GM06990 (cell line): Measurements from ENCODE around the gene HSP90AB1.
A peak's percentile ranks its signal among the peaks of the same experiment; 100 is the strongest.

Source experiments
- DNase-seq: peaks from one replicate; pipeline ENCODE4 v3.0.0-alpha.2; 2011; ENCODE audit not compliant: insufficient read length; ENCODE audit errors: extremely low read depth
- H3K27me3 ChIP-seq: replicated peaks from 2 replicates; pipeline ENCODE4 v1.6.0; 2011; ENCODE audit warnings: low read length; ENCODE audit not compliant: control insufficient read depth, insufficient read depth
- H3K36me3 ChIP-seq: 2 replicates; pipeline ENCODE4 v1.5.1; 2011; ENCODE audit warnings: low read length; ENCODE audit not compliant: control insufficient read depth, insufficient read depth
- H3K4me3 ChIP-seq: replicated peaks from 2 replicates; pipeline ENCODE4 v1.5.1; 2011; ENCODE audit warnings: low read depth, mild to moderate bottlenecking, control low read depth, low read length
- CTCF ChIP-seq: IDR thresholded peaks from 2 replicates; pipeline ENCODE4 v1.5.1; 2011; ENCODE audit warnings: low read length, control low read depth, mild to moderate bottlenecking, inconsistent platforms; ENCODE audit not compliant: insufficient read depth, poor library complexity, severe bottlenecking

HSP90AB1 gene

DNA sequence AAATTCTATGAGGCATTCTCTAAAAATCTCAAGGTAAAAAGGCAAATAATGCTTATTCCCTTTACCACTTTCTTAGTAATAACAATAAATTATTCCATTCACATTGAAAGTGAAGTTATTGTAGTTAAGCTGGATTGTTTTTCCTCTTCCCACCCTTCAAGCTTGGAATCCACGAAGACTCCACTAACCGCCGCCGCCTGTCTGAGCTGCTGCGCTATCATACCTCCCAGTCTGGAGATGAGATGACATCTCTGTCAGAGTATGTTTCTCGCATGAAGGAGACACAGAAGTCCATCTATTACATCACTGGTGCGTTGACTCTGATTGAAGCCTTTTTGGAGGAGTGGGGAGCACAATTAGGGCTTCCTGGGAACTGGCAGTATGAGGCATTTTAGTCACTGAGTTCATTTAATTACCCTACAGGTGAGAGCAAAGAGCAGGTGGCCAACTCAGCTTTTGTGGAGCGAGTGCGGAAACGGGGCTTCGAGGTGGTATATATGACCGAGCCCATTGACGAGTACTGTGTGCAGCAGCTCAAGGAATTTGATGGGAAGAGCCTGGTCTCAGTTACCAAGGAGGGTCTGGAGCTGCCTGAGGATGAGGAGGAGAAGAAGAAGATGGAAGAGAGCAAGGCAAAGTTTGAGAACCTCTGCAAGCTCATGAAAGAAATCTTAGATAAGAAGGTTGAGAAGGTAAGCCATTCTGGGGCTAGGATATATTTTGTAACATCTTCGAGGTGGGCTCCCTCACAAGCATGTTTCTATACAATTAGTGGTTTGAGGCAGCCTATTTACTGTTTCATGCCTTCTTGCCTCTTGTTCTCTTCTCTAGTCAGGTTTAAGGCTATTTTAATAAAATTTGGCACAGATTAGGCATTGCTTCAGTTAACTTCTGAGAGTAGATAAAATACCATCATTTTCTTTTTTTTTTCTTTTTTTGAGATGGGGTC is 4.9 kb downstream of the HSP90AB1 start:
- peaks cover 51% of the 10 kb centered on the region for H3K36me3 ChIP-seq
- no peak for DNase-seq

GRCh38 chr6:44253307-44254101 is 6.6 kb downstream of the HSP90AB1 start:
- peak; percentile 54 for TF ChIP-seq CTCF
- Histone ChIP-seq H3K27me3 (no peaks in the 10 kb centered on the region), H3K4me3 (no peak overlapping the region), H3K36me3 (peaks cover 52% of the 10 kb centered on the region)
- DNase-seq, result no peak

More for the DNA sequence above, 4.9 kb downstream of the HSP90AB1 start:
- TF ChIP-seq CTCF, result no peak
- Histone ChIP-seq H3K4me3 (no peak overlapping the region), H3K27me3 (no peaks in the 10 kb centered on the region)

GRCh38 chr6:44254191-44255104 is 7.5 kb downstream of the HSP90AB1 start:
- Histone ChIP-seq H3K4me3 (peak overlapping the region; percentile 25; the same call in 1 of the 2 replicates), H3K27me3 (no peaks in the 10 kb centered on the region), H3K36me3 (peaks cover 50% of the 10 kb centered on the region)
- no peak for TF ChIP-seq CTCF
- DNase-seq, result no peak

GRCh38 chr6:44255105-44255808 is 8.4 kb downstream of the HSP90AB1 start:
- H3K4me3 ChIP-seq, result peak overlapping the region; percentile 80
- DNase-seq, result peak; percentile 60

More at GRCh38 chr6:44255105-44255808, 8.4 kb downstream of the HSP90AB1 start:
- no peak for TF ChIP-seq CTCF
- no peaks in the 10 kb centered on the region for H3K27me3 ChIP-seq
- peaks cover 51% of the 10 kb centered on the region for H3K36me3 ChIP-seq
